Stromal cell of bone marrow (primary cell): Measurements from ENCODE around the gene RAD18.

Source experiments
- DNase-seq: peaks from one replicate; pipeline ENCODE4 v3.0.0-alpha.2; 2012; ENCODE audit warnings: low read depth

Gene RAD18

DNA sequence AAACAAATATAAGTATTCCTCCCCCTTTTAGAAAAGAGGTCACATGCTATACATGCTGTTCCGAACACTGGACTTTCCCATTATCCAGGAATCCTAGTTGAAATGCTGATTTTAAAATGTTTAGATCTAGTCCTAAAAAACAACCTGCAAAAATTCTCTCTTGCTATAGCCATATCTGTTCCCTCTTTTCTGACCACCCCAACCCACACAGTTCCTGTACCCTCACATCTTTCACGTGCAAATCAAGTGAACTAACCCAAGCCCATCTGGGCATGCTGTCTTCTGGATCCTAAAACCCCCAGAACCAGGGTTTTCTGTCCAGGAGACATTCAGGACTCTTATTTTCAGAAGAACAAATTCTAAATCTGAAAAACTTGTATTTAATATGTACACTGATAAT lies 67.4 kb downstream of the RAD18 start:
- DNase-seq, result no peak

DNA sequence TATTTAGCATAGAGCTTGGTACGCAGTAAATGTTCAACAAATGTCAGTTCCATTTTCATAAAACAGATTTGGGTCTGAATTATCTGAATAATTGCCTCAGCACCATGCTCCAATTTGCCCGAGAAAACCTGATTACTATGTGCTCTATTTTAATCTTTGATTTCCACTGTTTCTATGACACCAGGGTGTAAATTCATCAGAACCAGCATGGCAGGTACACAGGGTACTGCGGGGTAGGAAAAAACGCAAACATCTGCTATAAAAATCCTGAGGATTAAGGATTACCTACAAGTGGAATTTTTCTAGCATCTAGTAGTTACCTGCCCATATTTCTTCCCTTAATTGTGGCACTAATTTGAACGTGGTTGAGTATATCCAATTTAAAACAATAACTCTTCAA lies 70.3 kb downstream of the RAD18 start:
- no peak for DNase-seq

- no peak for DNase-seq
Measured at GRCh38 chr3:8891774-8892173, 71.5 kb downstream of the RAD18 start.

- no peak for DNase-seq
Measured at GRCh38 chr3:8891303-8891702, 72.0 kb downstream of the RAD18 start.

DNA sequence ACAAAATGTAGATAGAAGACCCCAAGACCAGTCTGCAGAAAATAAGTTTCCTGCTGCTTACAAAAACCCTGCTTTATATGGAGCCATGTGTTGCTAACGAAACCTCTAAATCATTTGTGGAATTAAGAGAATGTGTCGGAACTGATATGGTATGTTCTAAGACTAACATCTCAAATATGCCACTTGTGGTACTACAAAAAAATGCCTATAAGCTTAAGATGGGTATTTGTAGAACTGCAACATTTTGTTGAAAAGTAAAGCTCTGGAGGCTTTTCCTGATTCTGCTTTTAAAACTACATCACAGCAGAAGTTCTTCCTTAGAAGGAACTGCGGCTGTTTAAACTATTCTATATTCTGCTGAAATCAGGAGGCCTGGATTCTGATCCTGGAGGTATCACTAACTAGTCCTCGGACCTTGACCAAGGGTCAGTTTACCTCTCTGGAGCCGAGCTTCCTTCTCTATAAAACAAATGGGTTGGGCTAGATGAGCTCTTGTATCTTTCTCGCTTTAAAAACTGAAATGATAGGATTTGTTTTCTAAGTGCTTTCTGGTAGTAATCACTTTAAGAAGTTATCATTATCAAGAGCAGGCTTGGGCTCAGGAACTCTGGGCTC lies 74.9 kb downstream of the RAD18 start:
- DNase-seq, result no peak

DNA sequence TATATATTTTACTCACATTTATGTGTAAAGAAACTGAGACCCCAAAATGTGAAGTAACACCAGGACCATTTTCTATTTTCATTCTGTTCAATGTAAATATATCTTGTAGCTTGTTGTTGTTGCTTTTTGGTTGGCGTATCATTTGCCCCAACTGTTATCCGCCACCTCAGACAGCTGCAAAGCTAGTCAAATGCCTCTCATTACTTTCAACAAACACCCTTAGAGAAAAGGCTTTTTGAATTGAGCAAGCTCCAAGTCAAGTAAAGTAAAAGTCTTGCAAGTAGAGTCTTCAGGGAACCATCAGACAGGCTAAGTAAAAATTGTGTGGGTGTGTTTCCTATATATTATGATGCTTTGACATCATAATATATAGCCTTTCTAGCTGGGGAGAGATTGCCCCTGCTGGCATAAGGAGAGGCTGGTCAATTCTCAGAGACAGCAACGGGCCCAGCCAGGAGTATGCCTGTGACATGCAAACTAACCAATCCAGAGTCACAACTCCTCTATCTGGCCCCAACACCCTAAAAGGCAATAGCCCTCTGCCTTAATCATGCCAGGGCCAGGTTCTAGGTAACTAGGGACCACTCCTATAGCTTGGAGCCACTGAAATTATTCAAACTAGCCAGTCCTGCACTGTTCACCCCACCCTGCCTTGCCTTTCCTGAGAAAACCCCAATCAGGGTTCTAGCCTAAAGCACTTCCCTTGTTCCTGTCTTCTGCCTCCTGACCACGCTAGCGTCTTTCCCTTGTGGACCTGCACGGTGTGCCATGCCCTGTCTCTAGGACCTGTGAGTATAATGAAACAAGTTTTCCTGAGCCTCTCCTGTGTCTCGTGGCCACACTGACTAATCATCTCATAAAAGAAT lies 75.6 kb downstream of the RAD18 start:
- no peak for DNase-seq

GRCh38 chr3:8886546-8886945 lies 76.7 kb downstream of the RAD18 start:
- no peak for DNase-seq

- no peak for DNase-seq
Measured at GRCh38 chr3:8885536-8886316, 77.5 kb downstream of the RAD18 start.

GRCh38 chr3:8884630-8885290 lies 78.5 kb downstream of the RAD18 start:
- no peak for DNase-seq

DNA sequence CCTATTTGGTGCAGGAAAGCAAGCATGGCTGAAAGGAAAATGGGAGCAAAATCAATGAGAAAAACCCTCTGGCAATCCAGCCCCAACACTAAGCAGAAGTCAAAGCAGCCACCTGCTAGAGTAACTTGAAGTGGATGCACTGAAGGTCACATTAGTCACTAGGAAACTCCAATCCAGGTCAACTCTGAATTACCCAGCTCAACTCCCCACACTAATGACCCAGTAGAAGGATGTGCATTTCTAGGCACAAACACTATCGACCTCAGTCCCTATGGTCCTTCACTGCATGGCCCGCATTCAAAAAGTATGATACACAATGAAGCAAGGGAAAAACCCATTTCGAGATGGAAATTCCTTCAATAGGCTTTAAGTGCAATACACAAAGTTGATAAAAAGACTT lies 80.6 kb downstream of the RAD18 start:
- no peak for DNase-seq

GRCh38 chr3:8882171-8882593 lies 81.1 kb downstream of the RAD18 start:
- DNase-seq, result no peak

- no peak for DNase-seq
Measured at GRCh38 chr3:8879347-8879944, 83.8 kb downstream of the RAD18 start.

- DNase-seq, result no peak
Measured at GRCh38 chr3:8875836-8876235, 87.4 kb downstream of the RAD18 start.

DNA sequence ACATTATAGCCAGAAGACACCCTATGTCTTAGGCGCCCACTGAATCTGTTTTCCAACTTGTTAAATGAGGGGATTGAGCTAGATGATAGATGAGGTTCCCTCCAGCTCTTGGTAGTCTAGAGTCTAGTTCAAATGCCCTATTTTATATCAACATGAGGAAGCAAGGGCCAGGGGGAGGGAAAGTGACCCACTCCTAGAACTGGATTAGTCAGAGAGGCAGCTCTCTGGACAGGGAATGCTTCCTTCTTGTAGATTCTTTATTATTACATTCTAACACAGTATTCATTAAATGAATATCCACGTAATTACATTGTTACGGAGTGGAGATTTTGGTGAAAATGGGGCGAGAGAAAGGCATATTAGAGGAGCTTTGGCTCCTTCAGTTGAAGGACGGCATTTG lies 89.5 kb downstream of the RAD18 start:
- no peak for DNase-seq

- DNase-seq, result no peak
Measured at GRCh38 chr3:8872261-8872660, 91.0 kb downstream of the RAD18 start.

GRCh38 chr3:8871306-8871705 lies 92.0 kb downstream of the RAD18 start:
- no peak for DNase-seq

DNA sequence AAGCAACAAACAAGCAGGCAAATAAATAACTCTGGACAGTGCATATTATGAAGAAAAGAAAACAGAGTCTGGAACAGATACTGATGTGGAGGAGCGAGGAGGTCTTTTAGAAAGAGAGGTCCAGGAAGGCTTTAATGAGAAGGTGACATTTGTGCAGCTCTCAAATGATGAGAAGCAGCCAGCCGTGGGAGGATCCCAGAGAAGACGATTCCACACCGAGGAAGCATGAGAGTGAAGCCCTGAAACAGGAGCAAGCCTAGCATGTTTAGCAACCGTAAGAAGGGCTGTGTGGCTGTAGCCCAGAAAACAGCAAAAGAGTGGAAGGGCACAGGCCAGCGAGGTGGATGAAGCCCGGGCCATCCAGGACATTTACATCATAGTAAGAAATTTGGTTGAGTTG lies 93.1 kb downstream of the RAD18 start:
- no peak for DNase-seq

GRCh38 chr3:8869613-8870012 lies 93.7 kb downstream of the RAD18 start:
- DNase-seq, result peak; percentile 53

DNA sequence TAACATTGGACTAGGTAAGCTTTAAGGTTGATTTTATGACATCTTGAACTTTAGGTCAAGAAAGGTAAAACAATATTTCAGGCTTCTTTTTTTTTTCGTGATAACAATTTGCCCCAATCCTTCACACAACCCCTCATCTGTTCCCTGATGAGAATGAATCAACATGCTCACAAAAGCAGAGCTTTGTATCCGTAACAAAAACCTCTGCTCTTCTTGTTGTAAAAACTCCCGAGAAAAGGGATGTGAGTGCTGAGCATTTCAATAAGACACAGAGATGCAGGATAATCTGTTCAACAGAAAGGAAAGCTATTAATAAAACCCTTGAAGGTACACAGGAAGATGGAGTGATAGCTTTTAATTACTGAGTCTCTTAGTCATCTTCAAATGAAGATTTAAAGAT lies 94.3 kb downstream of the RAD18 start:
- DNase-seq, result no peak

DNA sequence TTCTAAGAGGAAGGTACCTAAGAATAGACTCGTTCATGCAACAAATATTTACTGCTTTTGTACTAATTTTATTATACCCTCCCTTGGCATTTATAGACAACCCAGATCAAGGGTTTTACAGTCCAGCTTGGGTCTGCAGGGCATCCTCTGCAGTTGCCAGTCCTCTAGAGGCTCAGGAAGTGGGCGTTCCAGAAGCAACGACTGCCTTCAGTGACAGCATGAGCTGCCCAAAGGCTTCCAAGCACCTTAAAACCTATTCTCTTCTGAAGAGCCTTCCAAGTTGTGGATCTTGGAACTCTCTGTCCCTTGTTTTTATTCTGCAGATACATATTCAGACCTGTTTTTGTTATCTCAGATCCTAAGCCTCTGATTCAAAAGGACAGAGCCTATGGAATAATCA lies 95.6 kb downstream of the RAD18 start:
- DNase-seq, result no peak

DNA sequence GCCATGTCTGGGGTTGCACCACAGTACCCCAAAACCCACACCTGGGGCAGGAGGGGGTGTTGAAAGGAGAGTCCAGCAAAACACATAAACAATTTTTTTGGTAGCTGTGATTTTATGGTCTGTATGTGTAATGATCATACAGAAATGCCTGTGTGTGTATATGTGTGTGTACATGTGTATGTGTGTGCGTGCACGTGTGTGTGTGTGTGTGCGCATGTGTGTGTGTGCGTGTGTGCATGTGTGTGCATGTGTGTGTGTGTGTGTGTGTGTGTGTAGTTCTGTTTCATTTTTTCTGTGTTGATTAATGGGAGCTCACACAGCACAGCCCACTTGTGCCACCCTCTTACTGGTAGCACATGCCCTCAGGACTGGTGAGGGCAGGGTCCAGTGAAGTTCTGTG lies 97.6 kb downstream of the RAD18 start:
- no peak for DNase-seq
